DMS53 (cell line): ENCODE results near the gene LDLRAD3.

Experiments used
- DNase-seq: peaks from one replicate; lab custom pipeline; 2025; lab: John Stamatoyannopoulos, UW

LDLRAD3 gene

DNA sequence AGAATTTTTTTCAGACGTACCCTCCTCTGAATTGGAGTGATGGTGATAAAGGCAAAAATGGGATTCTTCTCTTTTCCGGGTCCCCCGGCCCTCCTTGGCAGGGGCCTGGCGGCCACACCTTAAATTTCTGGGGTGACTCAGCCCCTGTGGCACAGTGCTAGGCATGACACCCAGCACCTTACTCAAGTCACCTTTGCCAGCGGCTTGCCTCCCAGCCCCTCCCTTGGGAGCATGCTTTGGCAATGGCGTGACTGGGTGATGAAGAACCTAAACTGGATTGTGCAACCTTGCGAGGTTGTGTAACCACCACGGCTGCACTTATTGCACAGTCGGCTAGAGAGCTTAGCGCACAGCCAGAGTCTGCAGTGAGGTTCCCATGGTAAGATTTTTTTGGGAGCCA lies 16.2 kb upstream of the LDLRAD3 start:
- DNase-seq, result no peak

DNA sequence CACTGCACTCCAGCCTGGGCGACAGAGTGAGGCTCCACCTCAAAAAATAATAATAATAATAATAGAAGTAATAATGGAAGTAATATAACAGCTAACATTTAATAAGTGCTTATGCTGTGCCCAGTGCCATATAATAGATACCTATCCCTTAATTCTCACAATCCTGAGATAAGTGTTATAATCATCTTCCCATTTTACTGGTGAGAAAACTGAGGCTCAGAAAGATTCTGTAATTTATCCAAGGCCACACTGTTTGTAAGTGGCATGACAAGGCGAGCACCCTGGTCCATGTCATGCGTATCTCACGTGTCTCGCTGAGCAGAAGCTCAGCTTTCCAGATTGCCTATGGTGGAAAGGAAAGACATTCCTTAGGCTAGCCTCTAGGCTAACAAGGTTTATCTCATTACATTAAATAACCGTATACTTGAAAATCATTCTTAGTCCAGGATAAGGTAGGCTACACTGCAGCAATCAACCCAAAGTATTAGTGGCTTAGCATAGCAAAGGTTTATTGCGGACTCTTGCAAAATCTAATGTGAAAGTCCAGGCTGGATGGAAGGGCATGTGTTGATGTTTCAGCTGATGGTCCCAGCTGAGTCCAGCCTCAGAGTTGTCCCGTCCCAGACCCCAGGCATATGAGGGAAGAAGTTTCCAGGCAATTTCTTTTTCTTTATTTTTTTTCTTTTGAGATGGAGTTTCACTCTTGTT lies 15.0 kb upstream of the LDLRAD3 start:
- no peak for DNase-seq

DNA sequence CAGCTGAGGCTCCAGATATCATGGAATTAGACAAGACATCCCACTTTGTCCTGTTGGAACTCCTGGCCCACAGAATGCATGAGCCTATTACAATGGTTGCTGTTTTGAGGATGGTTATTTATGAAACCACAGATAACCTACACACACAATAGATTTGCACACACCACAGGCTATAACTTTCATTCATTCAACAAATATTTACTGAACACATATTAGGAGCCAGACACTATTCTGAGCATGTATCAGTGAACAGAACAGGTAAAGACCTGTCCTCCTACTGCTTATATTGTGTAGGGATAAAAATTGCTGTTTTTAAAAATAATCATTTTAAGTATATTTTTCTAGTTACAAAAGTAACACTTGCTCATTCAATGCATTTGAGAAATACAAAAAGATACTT lies 13.4 kb upstream of the LDLRAD3 start:
- no peak for DNase-seq

DNA sequence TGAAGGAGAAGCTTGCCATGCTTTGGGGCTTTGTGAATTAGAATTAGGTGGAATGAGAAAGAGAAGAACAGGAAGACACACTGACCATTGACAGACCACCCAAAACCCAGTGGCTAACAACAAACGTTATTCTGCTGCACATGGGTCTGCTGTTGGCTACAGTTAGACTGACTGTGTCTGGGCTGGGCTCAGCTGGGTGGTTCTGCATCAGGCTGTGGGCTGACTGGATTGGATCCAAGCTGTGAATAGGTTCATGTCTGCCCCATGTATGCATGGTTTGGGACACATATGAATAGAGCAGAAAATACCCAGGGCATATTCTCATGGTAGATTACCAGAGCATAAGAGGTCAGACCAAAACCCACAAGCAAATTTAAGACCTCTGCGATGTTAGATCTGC lies 11.7 kb upstream of the LDLRAD3 start:
- no peak for DNase-seq

DNA sequence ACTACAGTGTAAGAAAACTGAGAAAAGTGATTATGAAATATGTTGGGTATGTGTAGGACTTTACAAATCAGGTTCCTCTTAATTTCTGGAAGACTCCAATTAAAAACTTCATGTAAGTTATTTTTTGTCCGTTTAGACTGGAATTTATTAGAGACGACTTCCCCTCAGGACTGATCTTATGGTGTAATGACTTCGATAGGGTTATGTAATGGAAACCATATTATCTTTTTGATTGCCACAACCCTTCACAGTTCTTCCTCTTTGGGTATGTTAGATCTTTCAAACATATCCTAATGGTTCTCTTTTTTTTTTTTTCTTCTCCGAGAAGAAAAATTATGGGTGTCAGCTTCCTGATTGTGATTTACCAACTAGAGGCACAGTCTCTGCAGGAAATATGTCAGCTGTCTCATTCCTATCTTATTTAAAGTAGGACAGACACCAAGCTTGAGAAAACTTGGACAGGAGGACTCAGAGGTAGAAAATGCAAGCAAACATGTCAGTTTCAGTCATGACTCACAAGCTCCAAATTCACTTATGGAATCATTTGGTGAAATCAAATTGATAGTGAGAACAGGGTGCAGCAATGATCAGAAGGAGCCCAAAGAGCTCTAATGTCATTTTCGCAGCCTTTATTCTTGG lies 11.1 kb upstream of the LDLRAD3 start:
- DNase-seq, result no peak

DNA sequence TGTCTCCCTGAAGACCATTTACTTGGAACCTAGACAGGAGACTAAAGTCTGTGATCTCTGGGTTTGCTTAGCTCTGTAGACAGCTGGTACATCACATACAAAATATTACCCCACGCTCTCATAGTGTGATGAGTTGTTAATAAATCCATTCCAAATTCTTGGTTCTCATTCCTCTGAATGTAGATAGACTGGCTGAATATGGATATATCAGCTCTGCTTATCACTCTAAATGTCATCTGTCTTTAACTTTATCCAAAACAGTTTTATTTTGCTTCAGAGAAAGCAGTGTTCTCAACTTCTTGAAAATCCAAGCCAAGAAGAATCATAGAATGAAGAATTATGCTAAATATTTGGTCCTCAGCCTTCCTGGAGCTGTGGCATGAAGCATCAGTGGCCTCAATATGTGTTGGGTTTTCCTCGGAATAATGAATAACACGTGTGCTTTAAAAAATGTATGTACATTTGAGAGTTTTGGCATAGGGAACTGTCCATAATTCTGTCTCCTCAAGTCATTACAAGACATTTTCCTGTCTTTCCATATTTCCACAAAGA lies 10.5 kb upstream of the LDLRAD3 start:
- no peak for DNase-seq

DNA sequence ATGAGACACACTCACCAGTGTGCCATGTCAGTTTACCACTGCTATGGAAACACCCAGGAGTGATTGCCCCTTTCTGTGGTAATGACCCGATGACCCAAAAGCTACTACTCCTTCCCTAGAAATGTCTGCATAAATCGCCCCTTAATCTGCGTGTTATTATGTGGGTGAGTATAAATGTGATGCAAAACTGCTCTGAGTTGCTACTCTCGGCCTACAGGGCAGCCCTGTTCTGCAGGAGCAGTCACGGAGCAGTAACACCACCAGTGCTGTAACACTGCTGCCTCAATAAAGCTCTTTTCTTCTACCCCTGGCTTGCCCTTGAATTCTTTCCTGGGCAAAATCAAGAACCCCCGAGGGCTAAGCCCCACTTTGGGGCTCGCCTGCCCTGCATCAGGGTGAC lies 9.6 kb upstream of the LDLRAD3 start:
- DNase-seq, result no peak

DNA sequence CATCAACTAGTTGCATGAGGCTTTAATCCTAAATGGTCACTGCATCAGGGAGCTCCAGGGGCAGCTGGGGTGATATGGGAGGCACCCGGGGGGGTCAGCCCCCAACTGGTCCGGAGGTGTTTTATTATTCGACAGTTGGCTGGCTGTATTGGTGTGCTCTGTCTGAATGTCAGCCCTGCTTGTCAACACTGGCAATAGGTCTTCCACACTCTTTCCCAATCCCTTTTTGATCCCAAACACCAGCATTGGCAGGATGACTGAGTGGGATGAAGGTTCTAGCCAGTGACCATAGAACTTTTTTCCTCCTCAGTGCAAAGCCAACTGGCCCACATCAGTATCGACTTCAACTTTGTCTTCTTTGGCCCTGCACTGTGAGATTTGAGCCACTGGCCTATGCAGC lies 8.9 kb upstream of the LDLRAD3 start:
- DNase-seq, result no peak

DNA sequence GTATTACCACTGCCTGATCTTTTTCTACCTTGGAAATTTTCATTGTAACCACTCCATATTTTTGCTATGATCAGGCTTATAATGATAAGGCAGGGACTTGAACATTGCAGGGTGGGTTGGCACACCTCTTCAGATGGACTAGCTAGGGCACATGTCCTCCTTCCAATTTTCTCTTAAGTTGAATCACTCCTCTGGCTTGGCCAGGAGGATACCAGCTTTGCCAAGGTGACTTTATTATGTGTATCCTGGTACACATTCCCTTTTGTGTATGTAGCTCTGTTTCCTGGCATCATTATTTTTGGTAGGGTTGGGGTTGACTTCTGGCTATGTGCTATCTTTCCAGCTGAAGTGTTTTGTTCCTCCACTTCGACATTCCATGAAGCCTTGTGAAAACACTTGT lies 8.5 kb upstream of the LDLRAD3 start:
- DNase-seq, result no peak

DNA sequence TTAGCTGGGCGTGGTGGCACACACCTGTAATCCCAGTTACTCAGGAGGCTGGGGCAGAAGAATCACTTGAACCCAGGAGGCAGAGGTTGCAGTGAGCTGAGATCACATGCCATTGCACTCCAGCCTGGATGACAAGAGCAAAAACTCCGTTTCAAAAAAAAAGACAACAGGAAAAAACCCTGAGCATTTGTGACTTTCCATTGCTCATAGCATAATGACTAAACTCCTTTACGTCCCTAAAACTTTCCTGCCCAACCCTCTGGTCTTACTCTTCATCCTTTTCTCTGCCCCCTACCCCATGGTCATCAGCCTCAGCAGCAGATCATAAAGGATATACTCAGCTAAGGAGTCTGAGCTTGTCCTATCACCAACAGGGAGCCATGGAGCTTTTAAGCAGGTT lies 6.8 kb upstream of the LDLRAD3 start:
- no peak for DNase-seq

DNA sequence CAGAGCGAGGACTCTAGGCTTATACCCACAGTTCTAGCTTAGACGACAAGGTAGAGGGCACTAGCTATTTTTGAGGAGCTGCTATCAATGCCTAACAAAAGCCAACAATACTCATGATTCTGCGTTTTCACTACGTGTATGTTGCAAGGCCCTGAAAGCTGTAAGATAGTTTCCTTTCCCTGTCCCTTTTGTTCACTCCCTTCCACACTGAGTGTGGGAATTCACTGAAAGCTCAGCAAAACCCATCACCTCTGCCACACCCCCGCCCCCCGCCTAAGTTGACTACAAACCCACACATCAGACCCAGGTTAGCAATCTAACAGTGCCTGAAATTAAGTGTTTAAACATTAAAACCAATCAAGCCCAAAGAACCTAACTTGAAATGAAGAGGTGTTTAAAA lies 6.2 kb upstream of the LDLRAD3 start:
- DNase-seq, result no peak

DNA sequence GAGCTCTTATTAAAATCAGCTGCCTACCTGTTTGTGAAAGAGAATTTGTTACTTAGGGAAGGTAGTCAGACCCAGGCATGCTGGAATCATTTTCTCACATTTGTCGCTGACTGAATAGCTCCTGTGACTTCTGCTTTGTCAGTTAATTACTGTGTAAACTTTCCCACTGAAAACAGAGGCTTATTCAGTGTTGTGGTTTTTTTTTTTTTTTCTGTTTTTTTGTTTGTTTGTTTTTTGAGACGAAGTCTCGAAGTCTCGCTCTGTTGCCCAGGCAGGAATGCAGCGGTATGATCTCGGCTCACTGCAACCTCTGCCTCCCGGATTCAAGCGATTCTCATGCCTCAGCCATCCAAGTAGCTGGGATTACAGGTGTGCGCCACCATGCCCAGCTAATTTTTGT lies 5.6 kb upstream of the LDLRAD3 start:
- no peak for DNase-seq

DNA sequence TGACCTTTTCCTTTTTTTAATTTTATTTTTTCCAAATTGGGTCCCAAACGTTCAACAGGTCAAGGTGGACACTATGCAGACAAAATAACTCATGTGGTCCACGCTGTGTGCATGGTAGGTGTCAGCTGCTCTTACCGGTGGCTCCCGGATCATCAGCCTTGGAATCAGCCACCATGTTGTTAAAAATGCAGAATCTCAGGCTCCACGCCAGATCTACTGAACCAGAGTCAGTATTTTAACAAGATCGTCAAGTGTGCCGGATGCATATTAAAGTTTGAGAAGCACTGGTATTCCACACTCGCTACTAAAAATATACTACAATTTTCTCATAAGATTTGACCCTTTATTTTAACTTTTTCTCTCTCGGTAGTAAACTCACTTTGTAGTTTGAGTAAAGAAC lies 553 bp upstream of the LDLRAD3 start:
- no peak for DNase-seq

DNA sequence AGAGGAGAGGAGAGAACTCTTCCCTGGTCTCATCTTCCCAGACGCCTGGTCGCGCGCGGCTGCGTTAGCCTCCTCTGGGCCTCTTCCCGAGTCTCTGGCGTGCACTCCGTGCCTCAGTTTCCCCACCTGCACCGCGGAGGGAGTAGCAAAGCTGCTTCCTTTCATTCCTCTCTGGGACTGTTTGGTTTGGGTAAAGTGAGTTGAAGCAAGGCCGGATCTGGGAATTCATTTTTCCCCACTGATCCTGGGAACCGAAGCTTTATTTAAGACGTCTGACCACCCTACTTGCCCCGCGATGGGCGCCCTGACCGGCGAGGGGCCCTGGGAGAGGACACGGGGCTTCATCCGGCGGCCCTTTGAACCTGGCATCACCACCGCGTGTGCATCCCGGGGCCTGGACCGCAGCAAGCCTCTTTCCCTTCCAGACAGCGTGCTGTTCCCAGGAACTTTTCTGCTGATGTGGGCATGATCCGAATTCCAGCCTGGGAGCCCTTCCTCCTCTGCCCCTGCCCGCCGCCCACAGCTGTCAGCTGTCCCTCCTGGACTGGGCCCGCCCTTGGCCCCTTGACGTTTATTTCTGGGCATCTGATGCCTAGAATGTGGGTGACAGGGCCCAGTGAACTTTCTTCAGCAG lies 758 bp downstream of the LDLRAD3 start:
- peak; percentile 22 for DNase-seq

DNA sequence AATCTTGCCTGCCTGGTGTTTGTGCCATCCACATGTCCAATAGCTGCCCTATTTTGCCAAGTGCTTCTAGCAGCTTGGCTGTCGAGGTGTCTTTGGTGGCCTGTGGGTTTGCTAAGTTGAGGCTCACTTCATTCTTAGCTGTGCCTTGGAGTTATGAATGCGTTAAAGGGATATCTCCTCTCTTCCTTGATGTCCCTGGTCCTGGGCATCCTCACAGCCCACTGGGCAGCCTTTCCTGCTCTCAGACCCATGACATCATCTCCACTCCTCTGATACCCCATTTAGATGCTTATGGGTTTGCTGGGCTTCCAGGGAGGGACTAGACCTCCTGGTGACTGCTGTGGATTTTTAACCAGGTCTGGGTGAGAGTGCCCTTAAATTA lies 1.3 kb downstream of the LDLRAD3 start:
- peak; percentile 17 for DNase-seq

DNA sequence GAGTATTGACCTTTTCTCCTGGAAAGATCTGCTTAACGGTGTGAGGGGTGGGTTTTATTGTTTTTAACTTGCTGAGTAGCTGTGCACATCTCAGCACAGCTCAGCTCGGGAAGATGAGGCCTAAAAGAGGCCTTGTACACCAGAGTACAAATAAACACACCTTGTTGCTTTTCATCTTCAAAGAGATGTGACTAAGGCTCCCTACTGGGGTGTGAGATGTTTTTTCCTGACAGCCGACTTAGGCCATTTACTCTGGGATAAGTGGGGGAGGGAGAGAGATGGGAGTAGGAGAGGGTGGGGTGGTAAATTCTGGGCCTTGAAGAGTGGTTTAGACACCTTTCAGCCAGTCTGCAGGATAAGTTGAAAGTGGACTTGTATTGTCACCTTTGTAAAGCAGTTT lies 2.9 kb downstream of the LDLRAD3 start:
- no peak for DNase-seq

DNA sequence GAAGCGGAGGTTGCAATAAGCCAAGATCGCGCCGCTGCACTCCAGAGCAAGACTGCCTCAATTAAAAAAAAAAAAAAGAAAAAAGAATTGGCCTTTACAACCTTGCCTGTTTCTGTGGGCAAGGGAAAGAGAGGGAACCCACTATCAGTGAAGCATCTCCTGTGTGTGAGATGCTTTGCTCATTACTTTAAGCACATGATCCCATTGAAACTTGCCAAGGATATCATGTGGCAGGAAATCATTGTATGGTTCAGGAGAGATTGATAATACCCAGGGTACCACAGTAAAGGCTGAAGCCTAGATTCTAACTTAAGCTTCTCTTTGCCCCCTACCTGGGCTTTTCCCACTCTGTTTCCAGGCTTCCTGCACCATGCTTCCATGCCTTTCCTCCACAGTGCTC lies 3.6 kb downstream of the LDLRAD3 start:
- DNase-seq, result no peak

DNA sequence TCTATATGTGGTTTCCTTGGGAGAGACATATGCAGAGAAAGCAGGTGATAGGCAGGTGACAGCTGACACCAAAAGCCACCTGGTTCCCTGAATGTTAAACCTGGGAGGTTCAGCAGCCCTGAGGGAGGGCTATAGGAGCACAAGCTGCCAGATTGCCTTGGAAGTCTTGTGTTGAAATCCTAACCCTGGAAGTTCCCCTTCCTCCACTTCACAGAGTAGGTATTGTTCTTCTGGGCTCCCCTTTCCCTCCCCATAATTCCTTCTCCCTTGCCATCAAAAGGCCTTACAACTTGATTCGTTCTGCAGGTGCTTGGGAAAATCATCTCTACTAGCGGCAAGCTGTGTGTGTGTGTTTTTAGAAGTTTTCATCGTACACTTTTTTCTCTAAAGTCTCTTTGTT lies 5.4 kb downstream of the LDLRAD3 start:
- no peak for DNase-seq

DNA sequence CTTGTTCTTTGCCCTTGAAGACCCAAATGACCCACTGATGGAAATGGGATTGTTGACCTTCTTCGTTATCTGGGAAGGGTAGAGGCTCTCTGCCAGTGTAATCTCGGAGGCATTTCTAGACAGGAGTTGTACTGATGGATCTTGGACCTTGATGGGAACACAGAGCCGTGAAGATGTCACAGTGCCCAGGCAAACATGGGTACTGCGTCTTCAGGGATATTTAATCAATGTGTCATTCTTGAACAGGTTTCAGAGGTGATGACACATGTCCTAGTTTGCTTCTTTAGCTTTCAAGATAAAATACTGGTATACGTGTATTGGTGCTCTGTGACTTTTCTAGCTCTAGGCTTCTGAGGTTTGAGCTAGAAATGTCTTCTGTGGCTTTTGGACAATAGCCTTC lies 6.2 kb downstream of the LDLRAD3 start:
- no peak for DNase-seq

DNA sequence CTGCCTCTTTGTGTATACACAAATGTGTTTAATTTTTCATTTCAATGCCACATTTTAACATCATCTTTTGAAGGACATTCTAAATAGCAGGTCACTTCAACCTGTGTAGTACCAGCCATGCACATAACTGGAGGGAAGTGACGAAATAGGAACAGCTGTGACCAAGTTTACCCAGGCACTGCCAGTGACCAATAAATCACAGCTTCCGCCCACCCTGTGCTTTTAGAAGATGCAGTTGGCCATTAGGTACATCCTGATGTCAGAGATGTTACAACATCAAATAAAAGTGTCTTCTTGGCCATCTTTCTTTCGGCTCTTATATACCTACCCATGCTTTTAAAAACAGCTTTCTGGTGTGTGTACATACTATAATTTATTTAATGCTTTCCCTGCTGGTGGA lies 7.8 kb downstream of the LDLRAD3 start:
- DNase-seq, result no peak

DNA sequence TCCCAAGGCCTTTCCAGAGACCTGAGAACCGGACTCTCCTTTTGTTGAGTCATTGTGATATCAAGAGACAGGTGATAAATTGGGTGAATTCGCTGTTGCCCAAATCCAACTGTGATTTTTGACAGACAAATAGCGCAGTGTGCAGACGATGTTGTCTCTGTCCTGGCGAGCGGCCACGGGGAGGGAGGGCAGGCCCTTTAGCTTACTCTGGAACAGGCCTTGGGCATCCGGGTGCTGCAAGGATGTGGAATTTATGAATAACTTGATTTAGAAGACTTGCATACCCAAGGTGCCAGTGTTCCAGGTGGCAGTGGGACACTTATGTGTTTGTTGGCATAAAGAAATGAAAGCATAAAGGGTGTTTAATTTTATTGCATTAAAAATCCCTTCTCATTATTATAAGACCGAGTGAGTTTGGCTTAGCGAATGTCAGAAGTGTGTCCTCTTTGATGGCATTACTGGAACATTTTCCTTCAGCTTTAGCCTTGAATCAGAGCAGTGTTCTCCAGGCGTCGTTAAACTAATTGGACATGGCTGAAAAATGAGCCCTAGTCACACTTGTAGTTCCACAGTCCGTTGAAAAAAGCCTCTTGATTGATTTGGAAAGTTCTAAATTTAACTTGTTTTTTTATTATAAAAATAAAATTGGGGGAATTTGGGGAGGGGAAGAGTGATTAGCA lies 9.4 kb downstream of the LDLRAD3 start:
- no peak for DNase-seq

DNA sequence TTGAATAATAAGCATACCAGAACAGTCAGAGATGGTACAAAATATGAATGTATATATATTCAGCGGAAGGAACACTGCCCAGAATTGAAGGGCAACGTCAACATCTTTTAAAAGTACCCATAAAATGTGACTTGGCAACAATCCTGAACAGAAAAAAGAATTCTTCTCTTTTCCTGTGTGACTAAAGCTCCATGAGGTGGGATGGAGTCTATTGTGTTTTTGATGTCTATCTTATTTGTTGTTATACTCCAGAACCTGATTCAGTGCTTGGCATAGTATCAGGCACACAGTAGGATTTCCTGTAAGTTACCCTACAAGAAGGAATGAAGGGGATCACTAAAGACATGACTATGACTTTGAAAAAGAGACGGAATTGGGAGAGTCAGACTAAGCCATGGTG lies 10.3 kb downstream of the LDLRAD3 start:
- no peak for DNase-seq

DNA sequence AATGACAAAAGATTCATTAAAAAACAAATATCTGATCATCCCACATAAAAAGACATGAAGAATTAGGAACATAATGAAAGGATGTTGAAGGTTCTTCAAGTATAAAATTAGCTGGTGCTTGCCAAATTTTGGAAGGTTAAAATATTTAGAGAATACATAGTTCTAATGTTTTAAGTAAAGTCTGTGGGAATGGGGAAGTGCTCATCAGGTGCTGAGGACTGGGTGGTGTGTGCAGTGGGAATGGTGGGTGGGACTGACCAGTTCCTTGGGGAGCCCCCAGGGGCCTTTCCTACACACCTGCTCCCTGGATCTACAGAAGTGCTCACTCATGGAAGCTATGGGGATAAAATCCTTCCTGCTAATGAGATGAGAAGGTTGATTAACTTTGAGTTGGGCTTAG lies 11.8 kb downstream of the LDLRAD3 start:
- no peak for DNase-seq
